Measurements from ENCODE around the gene CRKL. TPM values are rescaled to one million over a fixed set of nuclear protein-coding genes. Genes with fewer than 3 reads are reported as not detected.
A peak's percentile ranks its signal among the peaks of the same experiment; 100 is the strongest.
"Not testable (repeated sequence)": the region's sequence is repeated elsewhere in the genome, so short reads cannot be mapped to it uniquely, and the experiment has no call there.

The CRKL gene
- polyA plus RNA-seq, 3 donors, result 26.0 to 37.5 (median 29.4) TPM

DNA sequence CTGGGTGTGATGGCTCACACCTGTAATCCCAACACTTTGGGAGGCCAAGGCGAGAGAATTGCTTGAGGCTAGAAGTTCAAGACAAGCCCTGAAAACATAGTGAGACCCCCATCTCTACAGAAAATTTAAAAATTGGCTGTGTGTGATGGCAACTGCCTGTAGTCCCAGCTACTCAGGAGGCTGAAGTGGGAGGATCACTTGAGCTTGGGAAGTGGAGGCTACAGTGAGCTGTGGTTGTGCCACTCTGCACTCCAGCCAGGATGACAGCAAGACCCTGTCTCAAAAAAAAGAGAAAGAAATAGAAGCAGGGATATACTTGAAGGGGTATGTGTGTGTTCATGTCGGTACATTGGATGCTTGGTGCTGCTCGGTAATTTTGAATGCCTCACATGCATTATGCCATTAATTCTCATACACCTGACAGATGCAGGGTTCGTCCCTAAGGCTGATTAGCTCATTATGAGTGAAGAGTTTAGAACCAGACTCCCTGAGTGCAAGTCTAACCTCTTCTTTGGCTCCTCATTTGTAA lies 14.0 kb downstream of the CRKL start:
- Mint-ChIP-seq H3K27ac (peak overlapping the region in 3 of 7 donors; percentile 63 to 83 (median 78)), H3K4me1 (peaks cover 33% of the 10 kb centered on the region), H3K9me3 (no peaks in the 10 kb centered on the region), H3K27me3 (ENCODE audit: low read depth in 3 of 3) (peaks cover 0 to 2% (median 1%) of the 10 kb centered on the region in 3 donors), H3K4me3 (no peak overlapping the region), H3K36me3 (peaks cover 20 to 34% of the 10 kb centered on the region in 2 donors)
- intact Hi-C loops (cut with micrococcal nuclease), result no loop called here
- Histone ChIP-seq H4K20me1 (ENCODE audit: insufficient read depth, low read length) (peaks cover 100% of the 10 kb centered on the region), H3K9me3 (replicated peaks in 1 of 2; ENCODE audit: control insufficient read depth in 1 of 2, insufficient read depth in 1 of 2, low read length in 2 of 2) (no peaks in the 10 kb centered on the region), H3K4me1 (ENCODE audit: control insufficient read depth in 1 of 2, insufficient read depth in 2 of 2, low read length in 2 of 2) (peaks cover 7 to 12% of the 10 kb centered on the region in 2 donors), H3K4me3 (replicated peaks in 1 of 3; ENCODE audit: low read depth in 2 of 3, low read length in 3 of 3) (no peak overlapping the region), H3K4me2 (replicated peaks; ENCODE audit: extremely low read depth, low read length, poor library complexity, severe bottlenecking) (no peak overlapping the region), H3K79me2 (ENCODE audit: insufficient read depth, low read length) (peaks cover 98% of the 10 kb centered on the region), H2AFZ (ENCODE audit: insufficient read depth, low read depth, low read length, poor library complexity, severe bottlenecking) (no peak overlapping the region), H3K27me3 (ENCODE audit: control insufficient read depth in 2 of 2, insufficient read depth in 2 of 2, low read length in 2 of 2) (no peaks in the 10 kb centered on the region), H3K27ac (ENCODE audit: low read depth in 1 of 2, low read length in 2 of 2) (no peak overlapping the region), H3K36me3 (replicated peaks in 1 of 2; ENCODE audit: control insufficient read depth in 1 of 2, insufficient read depth in 2 of 2, low read length in 2 of 2) (peaks cover 13 to 34% of the 10 kb centered on the region in 2 donors), H3K9ac (ENCODE audit: insufficient read depth, low read length, poor library complexity, severe bottlenecking) (no peak overlapping the region)
- DNase-seq, result no peak
- TF ChIP-seq, protein P1, sequence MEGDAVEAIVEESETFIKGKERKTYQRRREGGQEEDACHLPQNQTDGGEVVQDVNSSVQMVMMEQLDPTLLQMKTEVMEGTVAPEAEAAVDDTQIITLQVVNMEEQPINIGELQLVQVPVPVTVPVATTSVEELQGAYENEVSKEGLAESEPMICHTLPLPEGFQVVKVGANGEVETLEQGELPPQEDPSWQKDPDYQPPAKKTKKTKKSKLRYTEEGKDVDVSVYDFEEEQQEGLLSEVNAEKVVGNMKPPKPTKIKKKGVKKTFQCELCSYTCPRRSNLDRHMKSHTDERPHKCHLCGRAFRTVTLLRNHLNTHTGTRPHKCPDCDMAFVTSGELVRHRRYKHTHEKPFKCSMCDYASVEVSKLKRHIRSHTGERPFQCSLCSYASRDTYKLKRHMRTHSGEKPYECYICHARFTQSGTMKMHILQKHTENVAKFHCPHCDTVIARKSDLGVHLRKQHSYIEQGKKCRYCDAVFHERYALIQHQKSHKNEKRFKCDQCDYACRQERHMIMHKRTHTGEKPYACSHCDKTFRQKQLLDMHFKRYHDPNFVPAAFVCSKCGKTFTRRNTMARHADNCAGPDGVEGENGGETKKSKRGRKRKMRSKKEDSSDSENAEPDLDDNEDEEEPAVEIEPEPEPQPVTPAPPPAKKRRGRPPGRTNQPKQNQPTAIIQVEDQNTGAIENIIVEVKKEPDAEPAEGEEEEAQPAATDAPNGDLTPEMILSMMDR (IDR thresholded peaks at IDR 0.05), result no peak
- WGBS (ENCODE audit: insufficient coverage), result no CpG with 5 or more reads among the region's 4 CpGs

DNA sequence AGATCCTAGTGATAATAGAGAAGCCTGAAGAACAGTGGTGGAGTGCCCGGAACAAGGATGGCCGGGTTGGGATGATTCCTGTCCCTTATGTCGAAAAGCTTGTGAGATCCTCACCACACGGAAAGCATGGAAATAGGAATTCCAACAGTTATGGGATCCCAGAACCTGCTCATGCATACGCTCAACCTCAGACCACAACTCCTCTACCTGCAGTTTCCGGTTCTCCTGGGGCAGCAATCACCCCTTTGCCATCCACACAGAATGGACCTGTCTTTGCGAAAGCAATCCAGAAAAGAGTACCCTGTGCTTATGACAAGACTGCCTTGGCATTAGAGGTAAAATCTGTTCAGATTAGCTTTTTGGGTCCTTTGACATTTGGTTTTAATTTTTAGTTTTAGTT lies 16.7 kb downstream of the CRKL start:
- peaks cover 100% of the 10 kb centered on the region for H4K20me1 ChIP-seq (ENCODE audit: insufficient read depth, low read length)
- no peak for DNase-seq
- 98% methylated on average over 6 of the region's 7 CpGs for WGBS (ENCODE audit: insufficient coverage)
- TF ChIP-seq, protein P1 (IDR thresholded peaks at IDR 0.05), result no peak
- H3K4me3 ChIP-seq (replicated peaks in 1 of 3; ENCODE audit: low read depth in 2 of 3, low read length in 3 of 3), result no peak overlapping the region
- H3K27me3 ChIP-seq (ENCODE audit: control insufficient read depth in 2 of 2, insufficient read depth in 2 of 2, low read length in 2 of 2), result no peaks in the 10 kb centered on the region
- no peak overlapping the region for H3K9ac ChIP-seq (ENCODE audit: insufficient read depth, low read length, poor library complexity, severe bottlenecking)
- Mint-ChIP-seq H3K36me3 (peaks cover 35 to 55% of the 10 kb centered on the region in 2 donors), H3K4me3 (no peak overlapping the region), H3K9me3 (no peaks in the 10 kb centered on the region), H3K27me3 (ENCODE audit: low read depth in 3 of 3) (peaks cover 0 to 2% (median 1%) of the 10 kb centered on the region in 3 donors), H3K4me1 (peaks cover 27% of the 10 kb centered on the region), H3K27ac (peak overlapping the region in 2 of 7 donors; percentile 0 to 61)
- no peaks in the 10 kb centered on the region for H3K9me3 ChIP-seq (replicated peaks in 1 of 2; ENCODE audit: control insufficient read depth in 1 of 2, insufficient read depth in 1 of 2, low read length in 2 of 2)
- H3K4me2 ChIP-seq (replicated peaks; ENCODE audit: extremely low read depth, low read length, poor library complexity, severe bottlenecking), result no peak overlapping the region
- no peak overlapping the region for H3K27ac ChIP-seq (ENCODE audit: low read depth in 1 of 2, low read length in 2 of 2)
- peaks cover 0 to 5% of the 10 kb centered on the region in 2 donors for H3K4me1 ChIP-seq (ENCODE audit: control insufficient read depth in 1 of 2, insufficient read depth in 2 of 2, low read length in 2 of 2)
- peaks cover 22 to 59% of the 10 kb centered on the region in 2 donors for H3K36me3 ChIP-seq (replicated peaks in 1 of 2; ENCODE audit: control insufficient read depth in 1 of 2, insufficient read depth in 2 of 2, low read length in 2 of 2)
- no peak overlapping the region for H2AFZ ChIP-seq (ENCODE audit: insufficient read depth, low read depth, low read length, poor library complexity, severe bottlenecking)
- intact Hi-C loops (cut with micrococcal nuclease), result no loop called here
- H3K79me2 ChIP-seq (ENCODE audit: insufficient read depth, low read length), result peaks cover 98% of the 10 kb centered on the region

DNA sequence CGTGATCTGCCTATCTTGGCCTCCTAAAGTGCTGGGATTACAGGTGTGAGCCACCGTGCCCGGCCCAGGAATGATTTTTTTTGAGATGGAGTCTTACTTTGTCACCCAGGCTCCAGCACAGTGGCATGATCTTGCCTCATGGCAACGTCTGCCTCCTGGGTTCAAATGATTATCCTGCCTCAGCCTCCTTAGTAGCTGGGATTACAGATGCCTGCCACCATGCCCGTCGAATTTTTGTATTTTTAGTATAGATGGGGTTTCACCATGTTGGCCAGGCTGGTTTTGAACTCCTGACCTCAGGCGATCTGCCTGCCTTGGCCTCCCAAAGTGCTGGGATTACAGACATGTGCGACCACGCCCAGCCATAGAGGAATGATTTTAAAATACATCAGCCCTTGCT lies 17.8 kb downstream of the CRKL start:
- H3K9me3 Mint-ChIP-seq; H3K9ac ChIP-seq (ENCODE audit: insufficient read depth, low read length, poor library complexity, severe bottlenecking); H3K27me3 Mint-ChIP-seq (ENCODE audit: low read depth in 3 of 3); H3K27me3 ChIP-seq (ENCODE audit: control insufficient read depth in 2 of 2, insufficient read depth in 2 of 2, low read length in 2 of 2); H2AFZ ChIP-seq (ENCODE audit: insufficient read depth, low read depth, low read length, poor library complexity, severe bottlenecking); H3K4me1 ChIP-seq (ENCODE audit: control insufficient read depth in 1 of 2, insufficient read depth in 2 of 2, low read length in 2 of 2); intact Hi-C loops (cut with micrococcal nuclease); H3K9me3 ChIP-seq (replicated peaks in 1 of 2; ENCODE audit: control insufficient read depth in 1 of 2, insufficient read depth in 1 of 2, low read length in 2 of 2); DNase-seq; H3K27ac ChIP-seq (ENCODE audit: low read depth in 1 of 2, low read length in 2 of 2); H3K4me3 ChIP-seq (replicated peaks in 1 of 3; ENCODE audit: low read depth in 2 of 3, low read length in 3 of 3); H3K4me2 ChIP-seq (replicated peaks; ENCODE audit: extremely low read depth, low read length, poor library complexity, severe bottlenecking); H3K4me3 Mint-ChIP-seq: not testable (repeated sequence)
- peak overlapping the region in 2 of 7 donors; percentile 53 to 55 for H3K27ac Mint-ChIP-seq
- H3K4me1 Mint-ChIP-seq, result peaks cover 22% of the 10 kb centered on the region
- peaks cover 40 to 60% of the 10 kb centered on the region in 2 donors for H3K36me3 Mint-ChIP-seq
- Histone ChIP-seq H4K20me1 (ENCODE audit: insufficient read depth, low read length) (peaks cover 100% of the 10 kb centered on the region), H3K79me2 (ENCODE audit: insufficient read depth, low read length) (peaks cover 99% of the 10 kb centered on the region), H3K36me3 (replicated peaks in 1 of 2; ENCODE audit: control insufficient read depth in 1 of 2, insufficient read depth in 2 of 2, low read length in 2 of 2) (peaks cover 22 to 60% of the 10 kb centered on the region in 2 donors)
- 95% methylated on average over 5 of the region's 9 CpGs for WGBS (ENCODE audit: insufficient coverage)

All from CD14-positive monocyte (primary cell).